ENCODE results near the gene TMEM150A.

The TMEM150A gene

DNA sequence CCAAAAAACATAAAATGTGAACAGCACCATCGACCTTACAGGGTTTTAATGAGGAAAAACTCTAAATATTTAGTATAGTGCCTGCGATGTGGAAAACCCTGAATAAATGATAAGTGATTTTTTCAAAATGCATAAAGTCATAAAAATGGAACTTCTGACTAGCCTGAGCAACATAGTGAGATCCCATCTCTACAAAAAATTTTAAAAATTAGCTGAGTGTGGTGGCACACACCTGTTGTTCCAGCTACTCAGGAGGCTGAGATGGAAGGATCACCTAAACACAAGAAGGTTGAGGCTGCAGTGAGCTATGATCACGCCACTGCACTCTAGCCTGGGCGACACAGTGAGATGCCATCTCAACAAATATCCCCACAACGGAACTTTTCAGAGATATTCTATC, 45.4 kb downstream of the TMEM150A start:
- CTCF ChIA-PET = interaction anchor here (1.1 kb wide), 1 partner anchor 137 kb away, joined by 4 read pairs; no protein-coding TSS in a partner anchor
- POLR2A ChIA-PET = interaction anchor here (1.4 to 2.9 kb wide), 4 partner anchors 18 to 138 kb away, joined by 3 to 17 read pairs (median 6); partner anchors contain the start of genes C2orf68, MAT2A, RNF181 and SH2D6
- TF ChIP-seq PKNOX1 (IDR thresholded peaks at IDR 0.05) (no peak), FOXK2 (IDR thresholded peaks at IDR 0.05) (no peak), HDGF (IDR thresholded peaks at IDR 0.05; ENCODE audit: borderline replicate concordance) (no peak)
- no peak for DNase-seq (ENCODE audit: extremely low spot score)

DNA sequence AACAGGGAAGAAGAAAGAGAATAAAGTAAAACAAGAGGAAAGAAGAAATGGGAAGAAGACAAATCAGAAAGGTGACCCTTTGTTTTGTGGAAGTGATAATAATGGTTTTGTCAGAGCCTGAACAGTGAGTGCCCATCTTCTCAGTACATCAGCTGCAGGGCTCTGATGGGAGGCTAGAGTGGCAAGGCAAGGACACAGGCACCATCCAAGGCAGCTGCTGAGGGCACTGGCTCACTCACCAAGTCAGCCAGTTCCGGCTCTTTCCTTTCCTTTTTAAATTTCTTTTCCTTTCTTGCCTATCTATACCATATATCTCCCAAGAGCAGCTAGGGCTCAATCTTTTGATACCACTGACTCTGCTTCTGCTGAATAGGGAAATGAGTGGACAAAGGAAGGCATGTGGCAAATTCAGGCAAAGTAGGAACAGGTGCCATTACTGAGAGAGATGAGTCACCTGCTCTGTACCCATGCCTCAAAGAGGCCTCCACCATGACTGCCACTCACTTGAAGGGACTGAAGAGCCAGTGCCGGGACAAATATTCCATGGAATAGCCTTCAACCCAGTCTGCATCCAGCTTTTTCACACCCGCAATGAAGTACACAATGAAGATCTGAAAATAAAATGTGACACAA, 47.4 kb downstream of the TMEM150A start:
- no peak for DNase-seq (ENCODE audit: extremely low spot score)
- ChIA-PET CTCF (no interaction called here), POLR2A (interaction anchor here (0.7 to 2.9 kb wide), 2 partner anchors 16 to 136 kb away, joined by 3 to 17 read pairs; partner anchors contain the start of genes MAT2A and SH2D6)
- TF ChIP-seq BHLHE40 (IDR thresholded peaks at IDR 0.05; ENCODE audit: borderline replicate concordance) (no peak), ZNF384 (IDR thresholded peaks at IDR 0.05) (no peak), HDGF (IDR thresholded peaks at IDR 0.05; ENCODE audit: borderline replicate concordance) (no peak), L3MBTL2 (conservative IDR thresholded peaks at IDR 0.05) (no peak), PKNOX1 (IDR thresholded peaks at IDR 0.05) (no peak), SP1 (IDR thresholded peaks at IDR 0.05) (no peak), ELF4 (IDR thresholded peaks at IDR 0.05) (no peak), FOXM1 (IDR thresholded peaks at IDR 0.05; ENCODE audit: borderline replicate concordance) (no peak), NFRKB (IDR thresholded peaks at IDR 0.05) (no peak), CTBP1 (IDR thresholded peaks at IDR 0.05; ENCODE audit: borderline replicate concordance) (no peak), SUZ12 (IDR thresholded peaks at IDR 0.05) (no peak), FOXK2 (IDR thresholded peaks at IDR 0.05) (no peak)

DNA sequence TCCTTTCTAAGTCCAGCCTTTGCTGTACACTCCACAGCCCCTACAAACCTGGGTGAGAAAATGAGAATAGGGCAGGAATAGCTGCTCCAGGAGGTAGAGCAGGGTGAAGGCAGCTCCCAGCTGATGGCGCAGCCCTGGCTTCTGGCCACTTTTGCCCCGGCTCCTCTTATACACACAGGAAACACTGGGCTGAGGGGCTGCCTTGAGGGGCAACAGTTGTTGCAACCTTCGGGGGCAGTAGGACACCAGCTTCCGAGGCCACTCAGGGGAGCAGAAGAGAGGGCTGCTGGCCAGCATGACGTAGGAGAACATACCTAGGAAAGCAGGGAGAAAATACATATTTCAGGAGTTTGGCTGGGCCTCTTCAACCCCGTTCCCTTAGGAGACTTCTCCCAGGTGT, 49.3 kb downstream of the TMEM150A start:
- DNase-seq (ENCODE audit: extremely low spot score) = no peak
- TF ChIP-seq ARNT (IDR thresholded peaks at IDR 0.05) (no peak), FOXK2 (IDR thresholded peaks at IDR 0.05) (no peak), PKNOX1 (IDR thresholded peaks at IDR 0.05) (no peak), ZNF384 (IDR thresholded peaks at IDR 0.05) (no peak), SP1 (IDR thresholded peaks at IDR 0.05) (no peak), ELF4 (IDR thresholded peaks at IDR 0.05) (no peak), HDGF (IDR thresholded peaks at IDR 0.05; ENCODE audit: borderline replicate concordance) (no peak)
- ChIA-PET POLR2A (interaction anchor here (0.9 to 7.3 kb wide), 3 partner anchors 15 to 134 kb away, joined by 4 to 81 read pairs (median 5); partner anchors contain the start of genes MAT2A and RNF181), CTCF (interaction anchor here (1.5 to 5.5 kb wide), 2 partner anchors 124 to 133 kb away, joined by 5 to 68 read pairs; partner anchors contain the start of gene SH2D6)

DNA sequence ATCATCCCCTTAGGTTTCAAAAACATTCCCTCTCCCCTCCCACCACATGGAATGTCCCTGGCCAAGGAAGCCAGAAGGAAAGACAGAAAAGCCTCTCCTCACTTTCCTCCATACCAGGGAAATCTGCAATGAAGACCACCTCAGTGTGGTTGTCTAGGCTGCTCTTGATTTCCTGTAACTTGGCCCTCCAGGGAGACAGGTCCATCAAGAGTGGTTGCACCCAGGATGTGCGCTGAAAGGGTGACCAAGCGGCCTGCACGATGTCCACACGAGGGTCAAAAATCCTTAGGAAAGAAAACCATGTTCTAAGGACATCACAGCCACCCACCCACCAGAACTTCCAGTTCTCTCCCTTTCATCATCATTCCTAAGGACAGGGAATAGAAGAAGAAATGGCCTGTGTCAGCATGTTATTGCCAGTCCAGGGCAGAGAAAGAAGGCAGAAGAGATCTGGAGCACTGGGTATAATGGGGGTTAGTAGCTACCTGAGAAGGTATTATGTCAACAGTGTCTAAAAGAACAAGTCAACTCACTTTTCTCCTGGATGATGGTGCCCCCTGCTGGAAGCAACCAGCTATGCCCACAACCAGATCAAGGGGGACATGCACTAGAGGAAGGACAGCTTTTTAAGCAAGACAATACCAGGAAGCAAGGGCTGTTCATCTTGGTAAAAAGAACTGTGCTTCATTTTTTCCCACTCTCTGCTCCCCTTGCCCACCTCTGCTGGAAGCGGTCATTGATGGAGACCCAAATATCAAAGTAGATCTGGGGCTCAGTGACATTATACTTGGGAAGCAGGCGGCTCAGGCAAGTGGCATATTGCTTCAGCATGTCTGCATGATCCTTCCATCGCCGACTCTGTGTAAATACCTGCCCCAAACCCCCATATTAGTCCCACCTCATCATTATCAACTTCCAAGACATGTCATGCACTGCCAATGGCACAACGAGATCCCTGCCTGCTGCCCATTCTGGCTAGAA, 50.5 kb downstream of the TMEM150A start:
- ChIA-PET CTCF (interaction anchor here (0.5 to 5.5 kb wide), 15 partner anchors 8 to 460 kb away, joined by 3 to 68 read pairs (median 5); partner anchors contain the start of genes MAT2A and SH2D6), POLR2A (interaction anchor here (0.7 to 7.3 kb wide), 9 partner anchors 9 to 132 kb away, joined by 3 to 81 read pairs (median 7); partner anchors contain the start of genes C2orf68, GGCX, MAT2A and SH2D6)
- peak; percentile 71 for DNase-seq (ENCODE audit: extremely low spot score)
- no peak for TF ChIP-seq TARDBP (IDR thresholded peaks at IDR 0.05)

DNA sequence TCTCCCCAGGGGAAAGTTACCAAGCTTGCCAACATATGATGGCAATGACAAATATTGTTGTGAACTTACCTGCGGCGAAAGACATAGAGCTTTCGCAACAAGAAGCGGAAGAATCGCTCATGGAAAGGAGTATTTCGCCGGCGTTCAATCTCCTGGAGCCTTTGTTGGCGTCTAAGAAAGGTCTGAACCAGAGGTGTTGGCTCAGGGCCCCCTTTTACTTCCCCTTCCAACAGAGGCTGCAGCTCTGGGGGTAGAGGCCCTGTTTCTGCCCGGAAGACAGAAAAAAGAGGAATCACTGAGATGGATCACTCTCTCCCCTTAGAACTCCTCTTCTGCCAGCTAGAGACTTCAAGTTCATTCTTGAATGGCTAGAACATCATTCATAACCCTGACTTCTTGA, 52.0 kb downstream of the TMEM150A start:
- POLR2A ChIA-PET = interaction anchor here (1.0 to 7.3 kb wide), 6 partner anchors 10 to 161 kb away, joined by 3 to 81 read pairs (median 8); partner anchors contain the start of genes C2orf68, GGCX, MAT2A and SH2D6
- CTCF ChIA-PET = interaction anchor here (0.6 to 5.5 kb wide), 5 partner anchors 89 to 226 kb away, joined by 3 to 68 read pairs (median 4); partner anchors contain the start of gene SH2D6
- DNase-seq (ENCODE audit: extremely low spot score) = no peak
- TF ChIP-seq TARDBP (IDR thresholded peaks at IDR 0.05) (no peak), PKNOX1 (IDR thresholded peaks at IDR 0.05) (no peak), FOXA1 (IDR thresholded peaks at IDR 0.05) (no peak), FOXK2 (IDR thresholded peaks at IDR 0.05) (no peak), CTBP1 (IDR thresholded peaks at IDR 0.05; ENCODE audit: borderline replicate concordance) (no peak), BHLHE40 (IDR thresholded peaks at IDR 0.05; ENCODE audit: borderline replicate concordance) (no peak), HDGF (IDR thresholded peaks at IDR 0.05; ENCODE audit: borderline replicate concordance) (no peak), L3MBTL2 (conservative IDR thresholded peaks at IDR 0.05) (no peak), SP1 (IDR thresholded peaks at IDR 0.05) (no peak)
